K562 (cell line): ENCODE results near the gene CCSER2. TPM values are rescaled to one million over a fixed set of nuclear protein-coding genes. Genes with fewer than 3 reads are reported as not detected.

Source experiments
- ARID2 ChIP-seq: fragments of 450-650 bp; IDR thresholded peaks from 2 replicates; pipeline ENCODE4 v1.6.1; 2017; ENCODE audit warnings: antibody characterized with exemption, mild to moderate bottlenecking
- CREB3L1 ChIP-seq: fragments of 450-650 bp; IDR thresholded peaks from 2 replicates; pipeline ENCODE4 v1.6.1; 2014; ENCODE audit warnings: low read depth, mild to moderate bottlenecking, moderate library complexity, borderline replicate concordance
- EWSR1 ChIP-seq: fragments of 450-650 bp; IDR thresholded peaks from 2 replicates; pipeline ENCODE4 v1.6.1; 2018; ENCODE audit warnings: borderline replicate concordance, mild to moderate bottlenecking, low read depth, moderate library complexity; ENCODE audit not compliant: partially characterized antibody
- HDAC1 ChIP-seq, 2 experiments: fragments of 450-650 bp; IDR thresholded peaks; 2 replicates each; pipeline ENCODE4 v1.6.1; 2016 to 2017; ENCODE audit warnings: inconsistent platforms in 1 of 2, mild to moderate bottlenecking in 1 of 2, moderate library complexity in 1 of 2
- HNRNPLL ChIP-seq: fragments of 200-400 bp; formaldehyde crosslinking; IDR thresholded peaks from 2 replicates; pipeline ENCODE4 v1.6.1; 2017; ENCODE audit warnings: low read length, low read depth, mild to moderate bottlenecking; ENCODE audit not compliant: poor library complexity, severe bottlenecking
- TBL1XR1 ChIP-seq, 2 experiments: IDR thresholded peaks; 2 replicates each; pipeline ENCODE4 v1.6.1; 2012; ENCODE audit warnings: improper control_type of control experiment in 2 of 2, low read length in 2 of 2, mild to moderate bottlenecking in 1 of 2
- TCFL5 ChIP-seq: fragments of 250-450 bp; sonication (Bioruptor Pico); conservative IDR thresholded peaks from 2 replicates; pipeline ENCODE4 v1.6.1; 2021; ENCODE audit warnings: mild to moderate bottlenecking, moderate library complexity, matching md5 sums
- THAP7 ChIP-seq: fragments of 250-450 bp; sonication (Bioruptor Pico); IDR thresholded peaks from 2 replicates; pipeline ENCODE4 v1.5.0; 2021
- YBX1 ChIP-seq: fragments of 450-650 bp; IDR thresholded peaks from 2 replicates; pipeline ENCODE4 v1.7.1; 2016; ENCODE audit warnings: mild to moderate bottlenecking
- ZNF140 ChIP-seq: fragments of 250-450 bp; sonication (Bioruptor Pico); IDR thresholded peaks from 2 replicates; pipeline ENCODE4 v1.8.0; 2021; ENCODE audit warnings: moderate library complexity, mild to moderate bottlenecking, inconsistent platforms
- ZNF79 ChIP-seq: fragments of 250-450 bp; sonication (Bioruptor Pico); IDR thresholded peaks from 2 replicates; pipeline ENCODE4 v1.4.0; 2020; ENCODE audit warnings: low read depth, mild to moderate bottlenecking, moderate library complexity
- polyA plus RNA-seq, 8 experiments: library from polyadenylated mRNA; depleted of rRNA in 4 of 8; stranded (reverse) in 5 of 8; unstranded in 3 of 8; fragments of >200 nt; fragmentation: Nextera tagmentation in 2 of 8; fragmentation: Illumina TruSeq in 1 of 8; extraction: Ambion mirVana in 2 of 8; extraction: Trizol in 1 of 8; gene quantifications; 2 replicates each; pipeline versions ENCODE4 v1.2.1 to v1.2.3, GENCODE V29; 2011 to 2014; ENCODE audit warnings: inconsistent platforms in 1 of 8, missing spikeins in 1 of 8
- total RNA-seq, 7 experiments: library from RNA; depleted of rRNA in 6 of 7; stranded (reverse); fragments of >200 nt in 6 of 7; fragmentation: Illumina TruSeq in 2 of 7; extraction: Trizol in 2 of 7; gene quantifications; 2 replicates each; pipeline versions ENCODE4 v1.2.1 to v1.2.3, GENCODE V29; 2011 to 2021; ENCODE audit warnings: low replicate concordance in 1 of 7
- TF ChIP-seq, protein P1 (sequence below): sonication (generic); formaldehyde crosslinking; IDR thresholded peaks from 2 replicates; pipeline ENCODE4 v1.8.0; 2022; ENCODE audit warnings: mild to moderate bottlenecking, low read depth, missing genetic modification reagents
- TF ChIP-seq, protein P2 (sequence below): sonication (generic); formaldehyde crosslinking; IDR thresholded peaks from 2 replicates; pipeline ENCODE4 v1.8.0; 2022; ENCODE audit warnings: mild to moderate bottlenecking, missing genetic modification reagents
- TF ChIP-seq, protein P3 (sequence below): sonication (generic); formaldehyde crosslinking; IDR thresholded peaks from 2 replicates; pipeline ENCODE4 v1.8.0; 2022; ENCODE audit warnings: mild to moderate bottlenecking, missing genetic modification reagents
- TF ChIP-seq, protein P4 (sequence below): sonication (generic); formaldehyde crosslinking; IDR thresholded peaks from 2 replicates; pipeline ENCODE4 v1.8.0; 2022; ENCODE audit warnings: missing genetic modification reagents, mild to moderate bottlenecking, borderline replicate concordance
- TF ChIP-seq, protein P5 (sequence below): fragments of 450-650 bp; formaldehyde crosslinking; IDR thresholded peaks from 2 replicates; pipeline ENCODE4 v1.4.0; 2022; ENCODE audit warnings: mild to moderate bottlenecking, moderate library complexity

The CCSER2 gene
- total and polyA plus RNA-seq, 9 of the 15 experiments (the other 6 are each of a cell fraction or from before 2014, with no cell fraction given): 2.7 to 15.1 (median 9.7) TPM

- TF ChIP-seq, protein P1, sequence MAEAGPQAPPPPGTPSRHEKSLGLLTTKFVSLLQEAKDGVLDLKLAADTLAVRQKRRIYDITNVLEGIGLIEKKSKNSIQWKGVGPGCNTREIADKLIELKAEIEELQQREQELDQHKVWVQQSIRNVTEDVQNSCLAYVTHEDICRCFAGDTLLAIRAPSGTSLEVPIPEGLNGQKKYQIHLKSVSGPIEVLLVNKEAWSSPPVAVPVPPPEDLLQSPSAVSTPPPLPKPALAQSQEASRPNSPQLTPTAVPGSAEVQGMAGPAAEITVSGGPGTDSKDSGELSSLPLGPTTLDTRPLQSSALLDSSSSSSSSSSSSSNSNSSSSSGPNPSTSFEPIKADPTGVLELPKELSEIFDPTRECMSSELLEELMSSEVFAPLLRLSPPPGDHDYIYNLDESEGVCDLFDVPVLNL: no peak
- TF ChIP-seq ZNF140 (peak; percentile 92), HNRNPLL (no peak), HDAC1 (IDR thresholded peaks at IDR 0.05) (peak in 1 of 2 experiments; percentile 70; a peak in 2 of 4 replicates), YBX1 (no peak), EWSR1 (no peak), ZNF79 (CRISPR knock-in tag) (peak; percentile 92), TCFL5 (CRISPR knock-in tag) (peak; percentile 88), TBL1XR1 (IDR thresholded peaks at IDR 0.05; ENCODE audit: low read length in 2 of 2) (peak; percentile 80 to 97; a peak in 3 of 4 replicates), ARID2 (no peak), THAP7 (CRISPR knock-in tag) (no peak), CREB3L1 (no peak)
- TF ChIP-seq, protein P2, sequence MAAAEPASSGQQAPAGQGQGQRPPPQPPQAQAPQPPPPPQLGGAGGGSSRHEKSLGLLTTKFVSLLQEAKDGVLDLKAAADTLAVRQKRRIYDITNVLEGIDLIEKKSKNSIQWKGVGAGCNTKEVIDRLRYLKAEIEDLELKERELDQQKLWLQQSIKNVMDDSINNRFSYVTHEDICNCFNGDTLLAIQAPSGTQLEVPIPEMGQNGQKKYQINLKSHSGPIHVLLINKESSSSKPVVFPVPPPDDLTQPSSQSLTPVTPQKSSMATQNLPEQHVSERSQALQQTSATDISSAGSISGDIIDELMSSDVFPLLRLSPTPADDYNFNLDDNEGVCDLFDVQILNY (CRISPR knock-in tag): no peak
- TF ChIP-seq, protein P3, sequence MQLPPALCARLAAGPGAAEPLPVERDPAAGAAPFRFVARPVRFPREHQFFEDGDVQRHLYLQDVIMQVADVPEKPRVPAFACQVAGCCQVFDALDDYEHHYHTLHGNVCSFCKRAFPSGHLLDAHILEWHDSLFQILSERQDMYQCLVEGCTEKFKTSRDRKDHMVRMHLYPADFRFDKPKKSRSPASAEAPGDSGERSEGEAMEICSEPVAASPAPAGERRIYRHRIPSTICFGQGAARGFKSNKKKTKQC (CRISPR knock-in tag): no peak
- TF ChIP-seq, protein P4, sequence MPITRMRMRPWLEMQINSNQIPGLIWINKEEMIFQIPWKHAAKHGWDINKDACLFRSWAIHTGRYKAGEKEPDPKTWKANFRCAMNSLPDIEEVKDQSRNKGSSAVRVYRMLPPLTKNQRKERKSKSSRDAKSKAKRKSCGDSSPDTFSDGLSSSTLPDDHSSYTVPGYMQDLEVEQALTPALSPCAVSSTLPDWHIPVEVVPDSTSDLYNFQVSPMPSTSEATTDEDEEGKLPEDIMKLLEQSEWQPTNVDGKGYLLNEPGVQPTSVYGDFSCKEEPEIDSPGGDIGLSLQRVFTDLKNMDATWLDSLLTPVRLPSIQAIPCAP (CRISPR knock-in tag): no peak
- TF ChIP-seq, protein P5, sequence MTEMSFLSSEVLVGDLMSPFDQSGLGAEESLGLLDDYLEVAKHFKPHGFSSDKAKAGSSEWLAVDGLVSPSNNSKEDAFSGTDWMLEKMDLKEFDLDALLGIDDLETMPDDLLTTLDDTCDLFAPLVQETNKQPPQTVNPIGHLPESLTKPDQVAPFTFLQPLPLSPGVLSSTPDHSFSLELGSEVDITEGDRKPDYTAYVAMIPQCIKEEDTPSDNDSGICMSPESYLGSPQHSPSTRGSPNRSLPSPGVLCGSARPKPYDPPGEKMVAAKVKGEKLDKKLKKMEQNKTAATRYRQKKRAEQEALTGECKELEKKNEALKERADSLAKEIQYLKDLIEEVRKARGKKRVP: peak; percentile 97
Measured at GRCh38 chr10:84525120-84525806, 196.9 kb downstream of the CCSER2 start (continued).
